ENCODE data around the gene ELFN1. TPM values are rescaled to one million over a fixed set of nuclear protein-coding genes. Genes with fewer than 3 reads are reported as not detected.

The ELFN1 gene
- total and polyA plus RNA-seq, 9 of the 15 experiments (the other 6 are each of a cell fraction or from before 2014, with no cell fraction given): 0.04 to 0.64 (median 0.18) TPM; not detected in 2

DNA sequence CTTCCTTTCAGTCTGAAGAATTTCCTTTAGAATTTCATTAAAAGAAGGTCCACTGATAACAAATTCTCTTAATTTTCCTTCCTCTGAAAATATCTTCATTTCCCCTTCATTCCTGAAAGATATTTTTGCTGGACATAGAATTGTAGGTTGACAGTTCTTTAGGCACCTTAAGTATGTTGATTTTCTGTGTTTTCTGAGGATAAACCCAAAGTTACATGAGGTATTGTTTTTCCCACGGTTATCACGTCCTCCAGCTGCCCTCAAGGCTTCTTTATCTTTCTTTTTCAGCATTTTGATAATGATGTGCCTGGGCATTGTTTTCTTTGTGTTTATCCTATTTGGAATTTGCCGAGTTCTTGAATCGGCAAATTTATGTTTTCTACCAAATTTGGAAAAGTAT is 105.3 kb downstream of the ELFN1 start (continued):
- TF ChIP-seq, protein P1, sequence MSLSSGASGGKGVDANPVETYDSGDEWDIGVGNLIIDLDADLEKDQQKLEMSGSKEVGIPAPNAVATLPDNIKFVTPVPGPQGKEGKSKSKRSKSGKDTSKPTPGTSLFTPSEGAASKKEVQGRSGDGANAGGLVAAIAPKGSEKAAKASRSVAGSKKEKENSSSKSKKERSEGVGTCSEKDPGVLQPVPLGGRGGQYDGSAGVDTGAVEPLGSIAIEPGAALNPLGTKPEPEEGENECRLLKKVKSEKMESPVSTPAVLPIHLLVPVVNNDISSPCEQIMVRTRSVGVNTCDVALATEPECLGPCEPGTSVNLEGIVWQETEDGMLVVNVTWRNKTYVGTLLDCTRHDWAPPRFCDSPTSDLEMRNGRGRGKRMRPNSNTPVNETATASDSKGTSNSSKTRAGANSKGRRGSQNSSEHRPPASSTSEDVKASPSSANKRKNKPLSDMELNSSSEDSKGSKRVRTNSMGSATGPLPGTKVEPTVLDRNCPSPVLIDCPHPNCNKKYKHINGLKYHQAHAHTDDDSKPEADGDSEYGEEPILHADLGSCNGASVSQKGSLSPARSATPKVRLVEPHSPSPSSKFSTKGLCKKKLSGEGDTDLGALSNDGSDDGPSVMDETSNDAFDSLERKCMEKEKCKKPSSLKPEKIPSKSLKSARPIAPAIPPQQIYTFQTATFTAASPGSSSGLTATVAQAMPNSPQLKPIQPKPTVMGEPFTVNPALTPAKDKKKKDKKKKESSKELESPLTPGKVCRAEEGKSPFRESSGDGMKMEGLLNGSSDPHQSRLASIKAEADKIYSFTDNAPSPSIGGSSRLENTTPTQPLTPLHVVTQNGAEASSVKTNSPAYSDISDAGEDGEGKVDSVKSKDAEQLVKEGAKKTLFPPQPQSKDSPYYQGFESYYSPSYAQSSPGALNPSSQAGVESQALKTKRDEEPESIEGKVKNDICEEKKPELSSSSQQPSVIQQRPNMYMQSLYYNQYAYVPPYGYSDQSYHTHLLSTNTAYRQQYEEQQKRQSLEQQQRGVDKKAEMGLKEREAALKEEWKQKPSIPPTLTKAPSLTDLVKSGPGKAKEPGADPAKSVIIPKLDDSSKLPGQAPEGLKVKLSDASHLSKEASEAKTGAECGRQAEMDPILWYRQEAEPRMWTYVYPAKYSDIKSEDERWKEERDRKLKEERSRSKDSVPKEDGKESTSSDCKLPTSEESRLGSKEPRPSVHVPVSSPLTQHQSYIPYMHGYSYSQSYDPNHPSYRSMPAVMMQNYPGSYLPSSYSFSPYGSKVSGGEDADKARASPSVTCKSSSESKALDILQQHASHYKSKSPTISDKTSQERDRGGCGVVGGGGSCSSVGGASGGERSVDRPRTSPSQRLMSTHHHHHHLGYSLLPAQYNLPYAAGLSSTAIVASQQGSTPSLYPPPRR (CRISPR knock-in tag; IDR thresholded peaks at IDR 0.05; ENCODE audit: borderline replicate concordance): no peak
- TF ChIP-seq MCM3 (IDR thresholded peaks at IDR 0.05) (no peak), SETDB1 (IDR thresholded peaks at IDR 0.05; ENCODE audit: low read length) (no peak), TRIM24 (IDR thresholded peaks at IDR 0.05) (peak in 1 of 2 experiments; percentile 48; a peak in 1 of 4 replicates), RBM25 (IDR thresholded peaks at IDR 0.05; ENCODE audit: low read depth, low read length, severe bottlenecking) (no peak), CBFA2T3 (IDR thresholded peaks at IDR 0.05) (peak; percentile 64), TBL1XR1 (IDR thresholded peaks at IDR 0.05; ENCODE audit: low read length in 2 of 2) (no peak), RUNX1 (IDR thresholded peaks at IDR 0.05; ENCODE audit: low read depth) (no peak), TARDBP (IDR thresholded peaks at IDR 0.05) (no peak), ARID1B (IDR thresholded peaks at IDR 0.05) (peak; percentile 67), EZH2 (IDR thresholded peaks at IDR 0.05; ENCODE audit: borderline replicate concordance, low read depth, low read length) (no peak), SNIP1 (IDR thresholded peaks at IDR 0.05; ENCODE audit: low read depth) (no peak), KHSRP (IDR thresholded peaks at IDR 0.05) (no peak), GTF2F1 (IDR thresholded peaks at IDR 0.05; ENCODE audit: low read depth, low read length) (no peak), ZNF23 (CRISPR knock-in tag; IDR thresholded peaks at IDR 0.05) (no peak), ZNF217 (CRISPR knock-in tag; IDR thresholded peaks at IDR 0.05) (no peak), CBFA2T2 (conservative IDR thresholded peaks at IDR 0.05) (0 out of 2 replicates have a peak, but pooled peaks have one; percentile 23), SMARCA4 (IDR thresholded peaks at IDR 0.05) (no peak), SOX6 (IDR thresholded peaks at IDR 0.05) (peak; percentile 92), MEF2A (IDR thresholded peaks at IDR 0.05; ENCODE audit: control insufficient read depth, low read depth, low read length) (no peak), ARID2 (IDR thresholded peaks at IDR 0.05) (no peak), TCFL5 (CRISPR knock-in tag; conservative IDR thresholded peaks at IDR 0.05) (no peak), RHOXF2B (CRISPR knock-in tag; conservative IDR thresholded peaks at IDR 0.05) (no peak)
- TF ChIP-seq, protein P2, sequence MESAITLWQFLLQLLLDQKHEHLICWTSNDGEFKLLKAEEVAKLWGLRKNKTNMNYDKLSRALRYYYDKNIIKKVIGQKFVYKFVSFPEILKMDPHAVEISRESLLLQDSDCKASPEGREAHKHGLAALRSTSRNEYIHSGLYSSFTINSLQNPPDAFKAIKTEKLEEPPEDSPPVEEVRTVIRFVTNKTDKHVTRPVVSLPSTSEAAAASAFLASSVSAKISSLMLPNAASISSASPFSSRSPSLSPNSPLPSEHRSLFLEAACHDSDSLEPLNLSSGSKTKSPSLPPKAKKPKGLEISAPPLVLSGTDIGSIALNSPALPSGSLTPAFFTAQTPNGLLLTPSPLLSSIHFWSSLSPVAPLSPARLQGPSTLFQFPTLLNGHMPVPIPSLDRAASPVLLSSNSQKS (CRISPR knock-in tag; IDR thresholded peaks at IDR 0.05): no peak
- TF ChIP-seq, protein P3, sequence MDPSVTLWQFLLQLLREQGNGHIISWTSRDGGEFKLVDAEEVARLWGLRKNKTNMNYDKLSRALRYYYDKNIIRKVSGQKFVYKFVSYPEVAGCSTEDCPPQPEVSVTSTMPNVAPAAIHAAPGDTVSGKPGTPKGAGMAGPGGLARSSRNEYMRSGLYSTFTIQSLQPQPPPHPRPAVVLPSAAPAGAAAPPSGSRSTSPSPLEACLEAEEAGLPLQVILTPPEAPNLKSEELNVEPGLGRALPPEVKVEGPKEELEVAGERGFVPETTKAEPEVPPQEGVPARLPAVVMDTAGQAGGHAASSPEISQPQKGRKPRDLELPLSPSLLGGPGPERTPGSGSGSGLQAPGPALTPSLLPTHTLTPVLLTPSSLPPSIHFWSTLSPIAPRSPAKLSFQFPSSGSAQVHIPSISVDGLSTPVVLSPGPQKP (CRISPR knock-in tag; IDR thresholded peaks at IDR 0.05): no peak
- TF ChIP-seq, protein P4, sequence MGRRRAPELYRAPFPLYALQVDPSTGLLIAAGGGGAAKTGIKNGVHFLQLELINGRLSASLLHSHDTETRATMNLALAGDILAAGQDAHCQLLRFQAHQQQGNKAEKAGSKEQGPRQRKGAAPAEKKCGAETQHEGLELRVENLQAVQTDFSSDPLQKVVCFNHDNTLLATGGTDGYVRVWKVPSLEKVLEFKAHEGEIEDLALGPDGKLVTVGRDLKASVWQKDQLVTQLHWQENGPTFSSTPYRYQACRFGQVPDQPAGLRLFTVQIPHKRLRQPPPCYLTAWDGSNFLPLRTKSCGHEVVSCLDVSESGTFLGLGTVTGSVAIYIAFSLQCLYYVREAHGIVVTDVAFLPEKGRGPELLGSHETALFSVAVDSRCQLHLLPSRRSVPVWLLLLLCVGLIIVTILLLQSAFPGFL (CRISPR knock-in tag; IDR thresholded peaks at IDR 0.05): no peak
